ENCODE data around the gene PLBD1. TPM values are rescaled to one million over a fixed set of nuclear protein-coding genes. Genes with fewer than 3 reads are reported as not detected.

The PLBD1 gene
- total RNA-seq, 1 donor from 2014 or later = 26.1 TPM

- no peak for TF ChIP-seq CTCF (IDR thresholded peaks at IDR 0.05; ENCODE audit: unreplicated experiment)
- H3K27ac Mint-ChIP-seq = no peak overlapping the region
- no peak overlapping the region for H3K4me3 Mint-ChIP-seq (ENCODE audit: low read depth)
- H3K27me3 Mint-ChIP-seq = no peaks in the 10 kb centered on the region
- H3K36me3 Mint-ChIP-seq (ENCODE audit: insufficient read depth) = peaks cover 14% of the 10 kb centered on the region
- peaks cover 37% of the 10 kb centered on the region for H3K9me3 Mint-ChIP-seq (ENCODE audit: low read depth)
- no peak for DNase-seq (ENCODE audit: low spot score, unreplicated experiment)
- H3K4me1 Mint-ChIP-seq (ENCODE audit: low read depth) = no peaks in the 10 kb centered on the region
Measured at GRCh38 chr12:14597480-14597879, 29.8 kb upstream of the PLBD1 start.

GRCh38 chr12:14591719-14592118 is 24.0 kb upstream of the PLBD1 start:
- TF ChIP-seq CTCF (IDR thresholded peaks at IDR 0.05; ENCODE audit: unreplicated experiment) = no peak
- peaks cover 7% of the 10 kb centered on the region for H3K9me3 Mint-ChIP-seq (ENCODE audit: low read depth)
- H3K4me3 Mint-ChIP-seq (ENCODE audit: low read depth) = no peak overlapping the region
- H3K4me1 Mint-ChIP-seq (ENCODE audit: low read depth) = no peaks in the 10 kb centered on the region
- DNase-seq (ENCODE audit: low spot score, unreplicated experiment) = no peak
- peaks cover 9% of the 10 kb centered on the region for H3K36me3 Mint-ChIP-seq (ENCODE audit: insufficient read depth)
- no peaks in the 10 kb centered on the region for H3K27me3 Mint-ChIP-seq
- no peak overlapping the region for H3K27ac Mint-ChIP-seq

GRCh38 chr12:14589169-14590004 is 21.7 kb upstream of the PLBD1 start:
- peaks cover 3% of the 10 kb centered on the region for H3K36me3 Mint-ChIP-seq (ENCODE audit: insufficient read depth)
- TF ChIP-seq CTCF (IDR thresholded peaks at IDR 0.05; ENCODE audit: unreplicated experiment) = no peak
- H3K27me3 Mint-ChIP-seq = no peaks in the 10 kb centered on the region
- no peak overlapping the region for H3K4me3 Mint-ChIP-seq (ENCODE audit: low read depth)
- H3K4me1 Mint-ChIP-seq (ENCODE audit: low read depth) = no peaks in the 10 kb centered on the region
- H3K9me3 Mint-ChIP-seq (ENCODE audit: low read depth) = peaks cover 4% of the 10 kb centered on the region
- DNase-seq (ENCODE audit: low spot score, unreplicated experiment) = no peak
- H3K27ac Mint-ChIP-seq = no peak overlapping the region

- H3K27me3 Mint-ChIP-seq = no peaks in the 10 kb centered on the region
- no peak overlapping the region for H3K27ac Mint-ChIP-seq
- no peak for TF ChIP-seq CTCF (IDR thresholded peaks at IDR 0.05; ENCODE audit: unreplicated experiment)
- no peaks in the 10 kb centered on the region for H3K36me3 Mint-ChIP-seq (ENCODE audit: insufficient read depth)
- DNase-seq (ENCODE audit: low spot score, unreplicated experiment) = no peak
- no peak overlapping the region for H3K4me3 Mint-ChIP-seq (ENCODE audit: low read depth)
- H3K4me1 Mint-ChIP-seq (ENCODE audit: low read depth) = no peaks in the 10 kb centered on the region
- H3K9me3 Mint-ChIP-seq (ENCODE audit: low read depth) = no peaks in the 10 kb centered on the region
Measured at GRCh38 chr12:14588571-14588970, 20.9 kb upstream of the PLBD1 start.

- Mint-ChIP-seq H3K36me3 (ENCODE audit: insufficient read depth) (peaks cover 4% of the 10 kb centered on the region), H3K27ac (no peak overlapping the region), H3K27me3 (no peaks in the 10 kb centered on the region), H3K9me3 (ENCODE audit: low read depth) (peaks cover 3% of the 10 kb centered on the region), H3K4me3 (ENCODE audit: low read depth) (no peak overlapping the region), H3K4me1 (ENCODE audit: low read depth) (peaks cover 9% of the 10 kb centered on the region)
- TF ChIP-seq CTCF (IDR thresholded peaks at IDR 0.05; ENCODE audit: unreplicated experiment) = no peak
- no peak for DNase-seq (ENCODE audit: low spot score, unreplicated experiment)
Measured at GRCh38 chr12:14578646-14579045, 11.0 kb upstream of the PLBD1 start.
